Measurements from ENCODE around the gene ADGB.

Gene ADGB

DNA sequence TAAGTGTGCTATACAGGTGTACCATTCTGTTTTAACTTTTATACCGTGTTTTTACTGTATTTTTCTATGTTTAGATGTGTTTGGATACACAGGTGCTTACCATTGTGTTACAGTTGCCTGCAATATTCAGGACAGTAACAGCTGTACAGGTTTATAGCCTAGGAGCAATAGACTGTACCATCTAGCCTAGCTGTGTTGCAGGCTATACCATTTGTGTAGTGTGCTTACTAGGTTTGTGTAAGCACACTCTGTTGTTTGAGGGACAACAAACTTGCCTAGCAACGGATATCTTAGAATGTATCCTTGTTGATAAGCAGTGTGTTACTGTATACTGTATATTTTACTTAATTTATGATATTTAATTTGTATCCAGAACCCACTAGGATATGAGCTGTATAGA is 35.2 kb downstream of the ADGB start:
- no peak for DNase-seq (ENCODE audit: low spot score)

DNA sequence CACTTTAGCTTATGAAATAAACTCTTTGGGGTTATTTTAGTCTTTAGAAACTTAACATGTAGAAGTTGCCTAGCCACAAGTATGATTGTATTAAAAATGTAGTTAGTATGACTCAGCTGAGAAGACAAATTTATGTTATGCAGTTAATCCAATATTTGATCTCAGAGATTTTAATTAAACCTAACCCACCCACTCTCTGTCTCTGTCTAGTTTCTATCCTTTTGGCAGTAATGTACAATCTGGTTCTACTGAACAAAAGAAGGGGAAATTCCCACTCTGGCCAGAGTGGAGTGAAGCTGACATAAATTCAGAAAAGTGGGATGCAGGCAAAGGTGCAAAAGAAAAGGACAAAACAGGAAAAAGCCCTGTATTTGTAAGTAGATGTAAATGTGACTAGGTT is 36.4 kb downstream of the ADGB start:
- no peak for DNase-seq (ENCODE audit: low spot score)

DNA sequence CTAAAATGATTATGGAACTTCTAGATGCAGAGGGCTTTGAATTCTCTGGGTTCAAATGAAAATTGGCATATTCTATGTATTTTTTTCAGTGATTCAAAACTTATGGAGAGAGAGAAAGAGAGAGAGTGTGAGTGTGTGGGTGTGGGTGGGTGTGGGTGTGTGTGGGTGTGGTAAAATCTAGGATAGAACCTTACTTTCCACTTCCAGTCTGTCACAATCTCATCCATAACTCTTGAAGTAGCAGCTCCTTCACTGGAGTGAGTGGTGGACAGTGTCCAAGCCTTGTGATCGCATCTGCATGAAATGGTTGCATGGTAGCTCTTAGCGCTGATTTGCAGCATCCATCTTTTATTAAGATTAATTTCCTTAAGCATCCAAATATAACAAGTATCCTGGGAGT is 37.7 kb downstream of the ADGB start:
- DNase-seq (ENCODE audit: low spot score) = no peak

DNA sequence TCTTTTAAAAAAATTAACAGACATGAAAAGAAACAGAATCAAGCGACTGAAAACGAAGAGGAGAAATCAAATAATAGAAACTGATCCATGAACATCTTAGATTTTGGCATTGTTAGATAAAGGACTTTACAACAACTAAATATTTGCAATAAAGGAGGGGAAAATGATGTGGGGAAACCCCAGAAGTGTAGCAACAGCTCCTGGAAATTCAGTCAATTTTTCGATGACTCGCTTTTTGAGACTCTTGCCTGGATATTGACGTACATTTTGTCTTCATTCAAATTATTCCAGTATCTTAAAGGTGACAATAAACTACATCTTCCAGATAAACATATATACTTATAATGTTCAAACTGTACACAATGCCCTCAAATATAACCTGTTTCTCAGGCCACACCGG is 44.1 kb downstream of the ADGB start:
- DNase-seq (ENCODE audit: low spot score) = no peak

DNA sequence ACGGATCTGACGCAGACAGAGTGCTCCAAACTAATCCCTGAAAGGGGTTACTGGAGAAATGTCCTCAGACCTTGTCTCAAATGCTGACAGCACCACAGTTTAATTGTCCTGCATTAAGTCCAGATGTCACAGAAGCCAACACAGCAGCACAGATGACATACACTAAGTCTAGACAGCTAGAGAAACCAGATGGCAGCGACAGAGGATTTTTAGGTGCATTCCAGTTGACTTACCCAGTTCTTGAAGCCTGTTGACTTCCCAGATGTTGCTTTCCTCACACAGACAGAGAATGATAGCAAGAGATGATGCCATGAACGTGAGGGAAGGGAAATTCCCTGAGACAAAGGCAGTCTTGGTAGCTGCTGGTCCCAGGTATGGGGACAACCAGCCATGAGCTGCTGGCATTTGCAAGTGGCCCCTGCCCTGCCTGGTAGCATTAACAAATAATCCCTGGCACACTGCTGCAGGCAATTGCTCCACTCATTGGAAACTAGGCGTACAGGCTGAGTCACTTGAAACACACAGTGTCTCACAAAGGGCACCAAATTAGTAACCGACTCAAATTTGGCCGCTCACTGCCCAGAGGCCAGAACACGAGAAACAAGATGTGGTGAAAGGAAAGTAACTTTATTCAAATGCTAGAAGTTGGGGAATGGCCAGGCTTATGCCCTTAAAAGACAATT is 52.2 kb downstream of the ADGB start:
- no peak for DNase-seq (ENCODE audit: low spot score)

DNA sequence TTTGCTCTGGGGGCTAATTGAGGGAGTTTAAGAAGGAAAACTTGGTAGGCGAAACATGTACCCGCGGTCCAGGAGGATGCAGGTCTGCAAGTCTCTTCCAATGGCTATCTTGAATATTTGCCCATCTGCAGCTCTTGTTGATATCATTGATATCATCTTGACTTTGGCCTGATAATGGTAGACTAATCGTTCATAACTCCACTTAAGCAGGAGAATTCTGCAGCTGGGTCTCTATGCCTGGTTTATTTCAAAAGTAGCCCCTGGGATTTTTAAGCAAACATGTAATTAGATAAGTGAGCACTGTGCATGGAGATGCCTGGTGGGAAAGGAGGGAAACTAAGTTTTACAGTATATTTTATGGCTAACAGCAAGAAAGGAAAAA is 52.7 kb downstream of the ADGB start:
- DNase-seq (ENCODE audit: low spot score) = no peak

DNA sequence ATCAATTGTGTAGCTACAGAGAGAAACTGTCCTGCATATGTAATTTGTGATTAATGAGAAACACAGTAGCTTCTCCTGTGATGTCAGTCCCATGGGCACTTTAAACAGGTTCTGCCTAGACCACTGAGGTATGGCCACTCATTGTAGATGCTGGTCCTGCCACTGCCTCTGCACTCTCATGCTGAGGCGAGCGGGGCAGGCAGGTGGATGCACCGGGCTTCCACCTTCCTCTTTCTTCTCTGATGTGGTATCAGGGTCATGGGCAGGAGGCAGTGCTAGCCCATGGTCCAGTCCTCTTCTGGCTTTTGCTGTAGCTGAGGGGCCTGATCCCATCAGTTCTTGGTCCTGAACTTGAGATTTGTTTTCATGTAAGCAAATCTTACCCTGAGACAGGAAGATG is 58.7 kb downstream of the ADGB start:
- DNase-seq (ENCODE audit: low spot score) = no peak

DNA sequence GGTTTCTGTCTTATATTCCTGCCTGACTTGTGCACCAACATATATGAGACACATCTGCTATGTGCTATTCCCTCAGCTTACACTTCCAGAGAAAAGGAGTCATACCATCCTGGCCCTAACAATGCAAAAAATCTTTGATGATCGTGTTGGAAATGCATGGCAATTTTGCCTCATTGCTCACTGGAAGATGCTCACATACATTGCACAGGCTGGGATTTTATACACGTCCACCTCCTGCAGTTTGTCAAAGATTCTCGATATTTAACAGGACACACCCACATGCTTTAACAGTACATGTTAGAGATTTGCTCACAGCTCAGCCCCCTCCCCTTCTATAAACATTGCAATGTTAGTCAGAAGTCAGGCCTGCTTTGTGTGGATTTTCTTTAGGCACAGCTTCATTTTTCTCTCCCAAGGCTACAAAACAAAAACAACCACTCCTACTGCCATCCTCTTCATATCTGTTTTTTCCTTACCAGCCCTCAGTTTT is 66.1 kb downstream of the ADGB start:
- no peak for DNase-seq (ENCODE audit: low spot score)

DNA sequence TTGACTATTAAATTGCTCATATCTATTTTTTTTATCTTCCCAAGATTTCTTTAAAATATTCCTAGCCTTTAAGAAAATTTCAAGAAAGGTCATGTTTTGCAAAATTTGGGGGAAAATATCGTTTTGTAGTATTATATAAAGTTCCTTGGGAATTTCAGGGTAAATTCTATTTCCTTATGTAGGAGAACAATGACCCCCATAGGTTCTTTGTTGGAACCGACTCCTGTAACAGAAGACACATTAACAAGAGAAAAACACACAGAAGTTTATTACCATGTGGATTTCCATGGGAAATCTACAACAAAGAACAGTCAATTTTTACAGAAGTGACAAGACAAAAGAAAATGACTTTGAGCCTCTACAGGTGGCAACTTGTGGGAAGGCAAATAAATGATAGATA is 68.1 kb downstream of the ADGB start:
- DNase-seq (ENCODE audit: low spot score) = no peak

DNA sequence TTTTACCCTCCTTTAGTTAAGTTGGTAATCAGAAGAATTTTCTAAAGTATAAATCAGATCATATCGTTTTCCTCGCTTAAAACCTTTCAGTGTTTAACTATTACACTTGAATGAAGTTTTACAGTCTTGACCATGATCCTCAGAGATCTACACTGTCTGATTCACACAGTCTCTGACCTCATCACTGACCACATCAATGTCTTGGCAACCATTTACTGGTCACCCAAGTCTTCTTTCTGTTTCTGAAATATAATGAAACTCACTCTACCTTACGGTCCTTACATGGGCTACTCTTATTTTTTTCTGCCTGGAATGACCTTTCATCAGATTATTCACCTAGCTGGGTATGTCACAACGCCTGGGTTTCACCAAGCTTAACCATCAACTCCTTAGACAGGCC is 71.4 kb downstream of the ADGB start:
- DNase-seq (ENCODE audit: low spot score) = no peak

DNA sequence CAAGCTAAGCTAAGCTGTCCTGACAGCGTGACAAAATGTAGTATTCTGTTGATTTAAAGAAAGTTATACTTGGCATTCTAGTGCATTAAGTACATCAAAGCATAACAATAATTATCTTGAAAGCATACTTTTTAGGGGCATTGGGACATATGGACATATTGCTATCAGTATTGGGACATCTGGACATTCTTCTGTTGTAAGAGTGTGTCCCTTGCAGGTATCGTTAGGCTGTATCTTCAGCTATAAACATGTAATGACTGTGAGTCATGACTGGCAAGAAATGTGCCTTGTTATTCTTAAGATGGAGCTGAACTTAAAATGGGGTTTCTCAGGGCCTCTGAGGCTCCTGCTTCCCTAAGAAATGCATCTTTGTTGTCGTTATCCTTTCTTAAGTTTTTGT is 74.3 kb downstream of the ADGB start:
- no peak for DNase-seq (ENCODE audit: low spot score)

DNA sequence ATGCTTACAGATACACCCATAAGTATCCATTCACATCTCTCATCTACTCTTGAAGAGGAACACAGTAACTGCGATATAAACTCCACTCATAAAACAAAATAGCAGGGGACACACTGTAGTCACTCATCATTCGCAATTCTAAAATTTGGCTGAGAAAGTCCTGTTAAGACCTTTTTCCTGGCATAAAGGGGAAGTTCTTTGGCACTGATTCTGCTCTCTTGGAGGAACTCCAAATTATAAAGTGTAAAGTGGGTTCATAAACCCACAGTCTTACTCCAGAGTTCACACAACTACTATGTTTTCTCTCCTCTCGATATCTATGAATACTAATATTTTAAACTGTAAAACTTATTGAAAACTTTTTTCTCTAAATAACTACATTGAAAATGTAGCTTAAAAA is 80.6 kb downstream of the ADGB start:
- DNase-seq (ENCODE audit: low spot score) = no peak

DNA sequence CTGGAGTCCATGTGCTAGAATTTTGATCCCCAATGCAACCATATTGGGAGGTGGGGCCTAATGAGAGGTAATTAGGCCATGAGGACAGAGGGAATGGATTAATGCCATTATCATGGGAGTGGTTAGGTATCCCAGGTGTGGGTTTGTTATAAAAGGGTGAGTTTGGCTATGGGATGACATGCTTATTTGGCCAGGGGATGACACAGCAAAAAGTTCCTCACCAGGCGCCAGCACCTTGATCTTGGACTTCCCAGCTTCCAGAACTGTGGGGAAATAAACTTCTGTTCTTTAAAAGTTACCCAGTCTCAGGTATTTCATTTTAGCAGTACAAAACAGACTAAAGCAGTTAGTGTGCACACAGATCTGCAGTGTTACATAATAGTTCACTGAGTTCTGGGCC is 84.1 kb downstream of the ADGB start:
- no peak for DNase-seq (ENCODE audit: low spot score)

DNA sequence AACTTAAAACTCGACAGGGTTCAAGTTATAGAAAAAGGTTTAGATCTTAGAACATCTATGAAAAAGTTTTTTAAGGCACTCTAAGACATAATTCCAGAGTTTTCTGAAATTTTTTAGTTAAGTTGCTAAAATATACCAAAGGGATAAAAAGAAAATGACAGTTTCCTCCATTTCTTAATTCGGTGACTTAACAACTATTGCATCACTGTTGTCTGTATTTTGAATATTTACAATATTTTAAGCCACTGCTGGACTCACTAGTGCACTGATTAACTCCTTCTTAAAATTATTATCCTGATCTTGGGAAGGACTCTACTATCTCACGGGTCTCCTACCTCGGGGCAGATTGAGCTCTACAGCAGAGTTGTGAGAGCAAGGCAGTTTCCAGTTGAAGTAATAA is 91.0 kb downstream of the ADGB start:
- DNase-seq (ENCODE audit: low spot score) = no peak

DNA sequence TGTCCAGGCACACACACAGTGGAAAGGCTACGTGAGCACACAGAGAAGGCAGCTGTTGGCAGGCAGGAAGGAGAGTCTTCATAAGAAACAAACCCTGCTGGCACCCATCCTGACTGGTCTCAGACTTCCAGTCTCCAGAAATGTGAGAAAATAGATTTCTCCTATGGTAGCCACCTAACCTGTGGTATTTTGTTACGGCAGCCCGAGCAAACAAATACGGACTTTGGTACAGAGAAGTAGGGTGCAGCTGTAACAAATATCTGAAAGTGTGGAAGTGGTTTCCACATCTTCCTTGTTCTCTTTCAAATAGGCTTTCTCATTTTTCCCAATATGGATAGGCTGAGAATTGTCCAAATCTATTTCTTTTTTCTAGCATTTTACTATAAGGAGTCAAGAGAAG is 94.6 kb downstream of the ADGB start:
- DNase-seq (ENCODE audit: low spot score) = peak; percentile 6

DNA sequence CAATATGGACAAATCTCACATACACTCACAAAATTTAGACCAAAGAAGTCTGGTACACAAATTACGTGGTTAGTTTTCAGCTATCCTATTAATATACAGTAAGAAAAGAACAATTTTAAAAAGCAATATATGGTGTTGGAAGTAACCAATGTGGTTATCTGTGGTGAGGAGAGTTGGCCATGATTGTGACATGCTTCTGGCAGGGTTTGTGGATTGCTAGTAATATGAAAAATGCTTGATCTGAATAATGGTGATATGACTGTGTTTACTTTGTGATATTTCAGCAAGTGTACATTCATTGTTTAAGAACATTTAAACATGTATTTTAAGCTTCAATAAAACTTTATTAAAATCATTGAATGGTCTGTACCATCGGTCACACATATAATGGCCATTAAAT is 99.1 kb downstream of the ADGB start:
- DNase-seq (ENCODE audit: low spot score) = no peak

DNA sequence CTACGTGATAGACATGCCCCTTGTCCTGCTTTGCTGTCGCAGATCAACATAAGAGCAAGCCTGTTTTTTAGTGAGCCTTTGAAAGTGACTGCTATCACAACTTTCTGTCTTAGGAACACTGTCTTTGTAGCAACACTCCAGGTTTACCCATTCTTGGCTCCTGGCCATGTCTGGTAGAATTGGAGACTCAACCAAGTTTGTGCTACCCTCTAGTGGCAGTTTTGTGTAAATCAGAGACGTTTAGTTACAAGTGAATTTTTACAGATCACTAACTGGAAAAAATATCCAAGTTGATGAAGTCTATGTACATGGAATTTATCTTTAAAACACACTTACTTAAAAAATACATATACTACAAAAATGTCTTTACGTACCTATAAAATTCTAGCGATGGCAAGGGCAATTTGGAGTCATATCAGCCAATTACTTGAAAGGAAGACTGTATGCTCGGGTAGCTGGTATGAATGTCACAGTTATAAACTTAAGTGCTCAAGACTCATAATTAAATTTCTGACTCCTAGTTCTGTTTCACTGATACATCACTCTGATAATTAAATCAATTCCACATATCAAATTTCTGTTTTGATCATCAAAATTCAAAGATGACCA is 101.4 kb downstream of the ADGB start:
- peak; percentile 23 for DNase-seq (ENCODE audit: low spot score)

DNA sequence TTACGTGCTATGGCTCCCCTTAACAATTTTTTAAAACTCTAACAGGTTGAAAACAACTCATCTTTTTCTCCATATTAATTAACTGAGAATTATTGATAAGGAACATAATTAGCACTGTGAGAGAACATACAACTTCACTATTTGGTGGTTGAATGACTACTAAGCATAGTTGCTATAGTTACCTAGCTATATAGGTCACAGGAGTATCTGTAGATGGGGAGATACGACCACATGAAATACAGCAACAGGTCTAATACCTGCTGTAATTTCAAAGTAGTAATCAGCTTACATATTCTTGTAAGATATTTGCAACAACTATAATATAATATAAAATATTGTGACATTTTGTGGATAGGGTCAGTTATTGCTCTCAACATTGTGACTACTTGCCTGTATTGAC is 102.9 kb downstream of the ADGB start:
- DNase-seq (ENCODE audit: low spot score) = no peak

DNA sequence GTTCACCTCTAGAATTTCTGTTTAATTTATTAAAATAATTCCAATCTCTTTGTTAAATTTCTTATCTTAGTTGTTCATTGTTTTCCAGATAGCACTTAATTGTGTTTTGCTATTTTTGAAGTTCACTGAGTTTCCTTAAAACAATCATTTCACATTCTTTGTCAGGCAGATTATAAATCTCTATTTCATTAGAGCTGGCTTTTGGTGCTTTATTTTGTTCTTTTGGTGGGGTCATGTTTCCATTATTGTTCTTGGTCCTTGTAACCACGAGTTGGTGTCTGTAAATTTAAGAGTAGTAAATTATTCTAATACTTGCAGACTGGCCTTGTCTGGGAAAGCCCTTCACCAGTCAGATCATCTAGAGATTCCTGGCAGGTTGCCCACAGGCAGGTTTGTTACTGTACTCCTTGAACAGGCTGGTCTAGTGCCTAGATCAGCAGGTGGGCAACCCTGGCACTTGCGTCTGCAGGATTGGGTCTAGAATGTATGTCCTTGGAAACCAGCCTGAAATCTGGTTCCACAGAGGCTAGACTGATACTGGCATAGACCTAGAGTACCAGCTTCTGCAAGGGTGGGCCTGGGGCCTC is 110.4 kb downstream of the ADGB start:
- no peak for DNase-seq (ENCODE audit: low spot score)

DNA sequence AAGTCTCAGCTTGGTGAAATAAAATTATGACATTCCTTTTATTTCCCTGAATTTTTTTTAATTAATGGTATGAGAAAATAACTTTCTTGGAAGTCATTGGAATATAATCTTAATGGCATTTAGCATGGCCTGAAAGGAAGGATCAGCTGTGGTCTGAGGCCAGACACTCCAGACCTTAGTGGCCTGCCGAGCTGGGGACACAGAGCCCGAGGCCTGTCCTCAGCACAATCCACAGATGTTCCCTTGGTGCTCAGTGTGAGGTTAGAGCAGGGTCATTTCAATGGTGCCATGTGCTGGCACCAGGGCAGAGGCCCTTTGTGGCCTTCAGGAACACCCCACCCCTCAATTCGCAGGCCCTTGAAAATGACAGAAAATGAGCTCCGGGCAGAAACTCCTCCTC is 120.6 kb downstream of the ADGB start:
- DNase-seq (ENCODE audit: low spot score) = no peak

DNA sequence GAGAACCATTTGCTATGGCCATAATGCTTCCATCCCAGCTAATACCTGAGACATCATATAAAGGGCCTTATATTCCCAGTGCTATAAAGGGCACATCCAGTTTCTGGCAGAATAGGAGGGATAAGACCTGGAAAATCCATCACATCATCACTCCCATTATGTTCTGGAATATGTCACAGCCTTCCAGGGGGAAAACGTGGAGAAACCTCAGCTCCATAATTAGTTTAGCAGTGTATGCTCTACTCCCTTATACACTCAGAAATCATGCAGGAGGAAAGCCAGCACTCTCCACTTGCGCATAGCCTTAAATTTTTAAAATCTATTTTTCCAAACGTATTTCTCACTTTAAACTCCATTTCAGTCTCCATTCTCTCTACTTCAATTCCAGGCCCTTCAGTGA is 140.9 kb downstream of the ADGB start:
- no peak for DNase-seq (ENCODE audit: low spot score)

DNA sequence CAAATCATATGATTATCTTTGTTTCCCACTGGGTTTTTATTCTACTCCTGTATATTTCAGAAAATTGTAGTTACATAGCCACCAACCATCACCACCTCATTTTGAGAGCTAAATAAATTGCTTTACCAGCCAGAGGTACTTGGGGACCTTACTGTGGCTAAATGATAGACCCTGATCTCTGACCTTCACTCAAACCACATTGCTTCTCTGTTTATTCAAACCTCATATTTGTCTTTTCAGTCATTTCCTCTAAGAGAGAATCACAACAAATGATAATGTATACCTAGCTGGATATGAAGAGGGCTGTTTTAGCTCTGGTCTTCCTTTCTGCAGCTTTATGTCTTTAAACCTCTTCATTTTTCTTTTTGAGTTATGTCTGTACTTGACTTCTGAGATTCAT is 142.8 kb downstream of the ADGB start:
- DNase-seq (ENCODE audit: low spot score) = no peak

DNA sequence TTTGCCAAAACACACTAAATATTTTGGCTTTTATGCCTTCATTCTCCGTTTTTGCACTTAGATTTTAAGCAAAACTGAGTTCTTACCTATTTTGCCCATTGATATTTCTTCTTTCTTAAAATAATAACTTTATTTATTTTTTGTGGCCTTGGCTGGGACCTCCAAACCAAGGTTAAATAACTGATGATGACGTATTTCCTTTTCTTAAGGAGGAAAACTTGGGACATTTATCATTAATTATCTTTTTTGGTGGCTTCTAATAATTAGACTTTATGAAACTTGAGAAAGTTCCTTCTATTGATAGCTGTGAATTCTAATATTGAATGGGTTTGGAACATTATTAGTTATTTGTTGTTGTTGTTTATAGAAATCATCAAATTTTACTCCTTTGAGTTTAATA is 154.5 kb downstream of the ADGB start:
- DNase-seq (ENCODE audit: low spot score) = no peak

DNA sequence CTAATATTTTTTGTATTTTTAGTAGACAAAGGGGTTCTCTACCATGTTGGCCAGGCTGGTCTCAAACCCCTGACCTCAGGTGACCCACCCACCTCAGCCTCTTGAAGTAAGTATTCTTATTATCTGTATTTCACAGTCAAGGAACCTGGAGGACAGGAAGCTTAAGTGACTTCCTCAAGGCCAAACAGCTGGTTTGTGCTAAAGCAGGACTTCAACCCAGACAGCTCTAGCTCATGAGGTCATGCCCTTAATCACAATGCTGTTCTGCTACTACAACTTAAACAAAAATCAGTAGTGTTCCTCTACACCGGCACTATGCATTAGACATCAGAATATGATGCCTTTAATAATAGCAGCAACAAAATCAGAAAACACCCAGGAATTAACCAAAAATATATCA is 168.9 kb downstream of the ADGB start:
- DNase-seq (ENCODE audit: low spot score) = no peak
